K562 (cell line): ENCODE measurements around the gene ELAVL3. TPM values are rescaled to one million over a fixed set of nuclear protein-coding genes. Genes with fewer than 3 reads are reported as not detected.

Source experiments
- ADNP ChIP-seq: fragments of 200-800 bp; sonication (Bioruptor generic); IDR thresholded peaks from 2 replicates; pipeline ENCODE4 v1.6.1; 2016; ENCODE audit warnings: missing genetic modification characterization, missing compliant biosample characterization
- BCL6 ChIP-seq: fragments of 250-450 bp; sonication (Bioruptor Pico); IDR thresholded peaks from 2 replicates; pipeline ENCODE4 v1.4.0; 2020
- ESRRA ChIP-seq: fragments of 450-650 bp; IDR thresholded peaks from 2 replicates; pipeline ENCODE4 v1.6.1; 2014; ENCODE audit warnings: low read depth, mild to moderate bottlenecking, moderate library complexity, borderline replicate concordance
- FOS ChIP-seq: IDR thresholded peaks from 3 replicates; pipeline ENCODE4 v1.6.1; 2011; ENCODE audit not compliant: insufficient read length; ENCODE audit errors: extremely low read depth
- GTF2F1 ChIP-seq: IDR thresholded peaks from 2 replicates; pipeline ENCODE4 v1.6.1; 2011; ENCODE audit warnings: low read depth, low read length, improper control_type of control experiment
- HBP1 ChIP-seq: fragments of 450-650 bp; formaldehyde crosslinking; IDR thresholded peaks from 2 replicates; pipeline ENCODE4 v1.4.0; 2022; ENCODE audit warnings: missing genetic modification characterization
- JUN ChIP-seq, 2 experiments: sonication (generic) in 1 of 2; formaldehyde crosslinking in 1 of 2; IDR thresholded peaks; 2 replicates each; pipeline versions ENCODE4 v1.6.1 to v1.8.0; 2012 to 2022; ENCODE audit warnings: borderline replicate concordance in 2 of 2, mild to moderate bottlenecking in 2 of 2, improper control_type of control experiment in 1 of 2, low read depth in 1 of 2, low read length in 1 of 2, missing genetic modification reagents in 1 of 2
- LCOR ChIP-seq: sonication (generic); formaldehyde crosslinking; IDR thresholded peaks from 2 replicates; pipeline ENCODE4 v1.8.0; 2022; ENCODE audit warnings: mild to moderate bottlenecking, missing genetic modification reagents
- PCBP1 ChIP-seq: fragments of 200-400 bp; formaldehyde crosslinking; IDR thresholded peaks from 2 replicates; pipeline ENCODE4 v1.6.1; 2018; ENCODE audit warnings: mild to moderate bottlenecking, low read depth, low read length; ENCODE audit not compliant: poor library complexity, severe bottlenecking
- RAD51 ChIP-seq: fragments of 450-650 bp; IDR thresholded peaks from 2 replicates; pipeline ENCODE4 v1.7.1; 2016; ENCODE audit warnings: low read depth, mild to moderate bottlenecking, borderline replicate concordance
- STAT5A ChIP-seq: IDR thresholded peaks from 2 replicates; pipeline ENCODE4 v1.6.1; 2012; ENCODE audit warnings: low read length, inconsistent platforms, borderline replicate concordance
- ZBTB12 ChIP-seq: fragments of 250-450 bp; sonication (Bioruptor Pico); IDR thresholded peaks from 2 replicates; pipeline ENCODE4 v1.4.0; 2020
- ZC3H8 ChIP-seq: fragments of 450-650 bp; IDR thresholded peaks from 2 replicates; pipeline ENCODE4 v1.6.1; 2017
- ZFP30 ChIP-seq: fragments of 250-450 bp; sonication (Bioruptor Pico); IDR thresholded peaks from 2 replicates; pipeline ENCODE4 v1.8.0; 2022; ENCODE audit warnings: moderate library complexity, mild to moderate bottlenecking, inconsistent platforms, borderline replicate concordance
- ZNF224 ChIP-seq: sonication (generic); formaldehyde crosslinking; IDR thresholded peaks from 2 replicates; pipeline ENCODE4 v1.8.0; 2022; ENCODE audit warnings: mild to moderate bottlenecking, missing genetic modification reagents
- ZNF253 ChIP-seq: fragments of 250-450 bp; sonication (Bioruptor Pico); conservative IDR thresholded peaks from 2 replicates; pipeline ENCODE4 v1.6.1; 2021; ENCODE audit warnings: mild to moderate bottlenecking
- ZNF282 ChIP-seq: sonication (generic); formaldehyde crosslinking; IDR thresholded peaks from 2 replicates; pipeline ENCODE4 v1.8.1; 2023; ENCODE audit warnings: missing genetic modification reagents
- ZNF449 ChIP-seq: fragments of 250-450 bp; sonication (Bioruptor Pico); IDR thresholded peaks from 2 replicates; pipeline ENCODE4 v1.8.0; 2022; ENCODE audit warnings: moderate library complexity, mild to moderate bottlenecking, inconsistent platforms
- ZNF592 ChIP-seq: fragments of 450-650 bp; IDR thresholded peaks from 2 replicates; pipeline ENCODE4 v1.6.1; 2017; ENCODE audit warnings: antibody characterized with exemption, mild to moderate bottlenecking
- polyA plus RNA-seq, 8 experiments: library from polyadenylated mRNA; depleted of rRNA in 4 of 8; stranded (reverse) in 5 of 8; unstranded in 3 of 8; fragments of >200 nt; fragmentation: Nextera tagmentation in 2 of 8; fragmentation: Illumina TruSeq in 1 of 8; extraction: Ambion mirVana in 2 of 8; extraction: Trizol in 1 of 8; gene quantifications; 2 replicates each; pipeline versions ENCODE4 v1.2.1 to v1.2.3, GENCODE V29; 2011 to 2014; ENCODE audit warnings: inconsistent platforms in 1 of 8, missing spikeins in 1 of 8
- total RNA-seq, 7 experiments: library from RNA; depleted of rRNA in 6 of 7; stranded (reverse); fragments of >200 nt in 6 of 7; fragmentation: Illumina TruSeq in 2 of 7; extraction: Trizol in 2 of 7; gene quantifications; 2 replicates each; pipeline versions ENCODE4 v1.2.1 to v1.2.3, GENCODE V29; 2011 to 2021; ENCODE audit warnings: low replicate concordance in 1 of 7

ELAVL3 gene
- total and polyA plus RNA-seq, 9 of the 15 experiments (the other 6 are each of a cell fraction or from before 2014, with no cell fraction given), result not detected

GRCh38 chr19:11482384-11483050, 1.7 kb upstream of the ELAVL3 start (continued):
- TF ChIP-seq JUN (IDR thresholded peaks at IDR 0.05; ENCODE audit: borderline replicate concordance, low read depth, low read length), result peak; percentile 59; the same call in 1 of the 2 replicates
- TF ChIP-seq JUN (CRISPR knock-in tag; IDR thresholded peaks at IDR 0.05; ENCODE audit: borderline replicate concordance), result peak; percentile 98
- peak; percentile 94 for TF ChIP-seq RAD51
- TF ChIP-seq PCBP1, result peak; percentile 95
- TF ChIP-seq GTF2F1, result 0 out of 2 replicates have a peak, but pooled peaks have one; percentile 52
- TF ChIP-seq ZNF449 (CRISPR knock-in tag), result no peak
- TF ChIP-seq ADNP (tag), result peak; percentile 68; the same call in 1 of the 2 replicates
- peak; percentile 92; the same call in 1 of the 2 replicates for TF ChIP-seq ESRRA
- no peak for TF ChIP-seq ZFP30 (CRISPR knock-in tag)
- peak; percentile 73; the same call in 1 of the 2 replicates for TF ChIP-seq ZNF282 (CRISPR knock-in tag)
- no peak for TF ChIP-seq ZC3H8
- no peak for TF ChIP-seq FOS
- TF ChIP-seq HBP1, result no peak
- no peak for TF ChIP-seq ZNF592
- no peak for TF ChIP-seq STAT5A
- TF ChIP-seq BCL6 (CRISPR knock-in tag), result no peak
- peak; percentile 15; the same call in 1 of the 2 replicates for TF ChIP-seq ZBTB12 (CRISPR knock-in tag)
- TF ChIP-seq ZNF253 (CRISPR knock-in tag), result no peak
- peak; percentile 96 for TF ChIP-seq ZNF224 (CRISPR knock-in tag)
- TF ChIP-seq LCOR, result peak; percentile 83
